ENCODE data around the gene SLC8A1.

The SLC8A1 gene

DNA sequence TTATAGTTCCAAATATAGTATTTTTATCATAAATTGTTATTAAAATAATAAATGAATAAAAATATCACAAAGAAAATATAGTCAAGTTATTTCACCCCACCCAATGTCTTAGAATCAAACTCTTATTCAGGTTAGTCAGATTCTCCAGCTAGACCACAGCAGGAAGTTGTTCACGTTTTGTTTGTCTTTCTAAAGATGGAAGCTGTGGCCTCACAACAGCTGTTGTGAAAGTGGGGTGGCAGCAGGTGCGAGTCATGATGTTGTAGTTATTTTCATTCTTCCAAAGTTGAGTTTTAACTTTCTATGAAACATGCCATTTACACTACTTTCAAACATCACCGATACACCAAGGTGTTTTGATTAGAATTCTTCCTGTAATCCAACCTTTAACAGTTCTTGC is 272.9 kb downstream of the SLC8A1 start:
- no peak for DNase-seq

DNA sequence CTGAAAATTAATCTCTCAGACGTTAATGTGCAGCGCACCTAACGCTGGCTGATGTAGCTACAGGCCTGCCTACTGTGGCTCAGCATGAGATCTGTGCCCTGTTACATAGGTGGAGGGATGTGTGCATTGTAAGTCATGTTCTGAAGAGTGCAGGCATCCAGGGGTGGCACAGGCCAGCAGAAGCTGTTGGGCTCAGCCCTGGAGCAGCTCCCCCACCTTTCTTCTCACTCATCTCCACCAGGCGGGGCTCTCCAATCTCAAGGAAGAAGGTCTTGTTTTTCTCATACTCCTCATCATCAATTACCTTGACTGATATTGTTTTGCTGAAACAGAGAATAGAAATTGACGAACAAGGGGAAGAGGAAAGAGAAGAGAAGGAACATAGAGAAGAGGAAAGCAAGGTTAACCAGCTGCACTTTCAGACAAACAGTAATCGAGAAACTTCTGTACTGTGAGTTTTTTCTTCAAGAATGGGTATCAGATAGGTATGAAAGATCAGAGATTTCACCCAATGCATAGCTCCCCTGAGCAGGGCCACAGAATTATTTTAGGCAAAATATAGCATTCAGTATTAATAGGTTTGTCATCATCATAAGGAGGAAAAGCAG is 273.6 kb downstream of the SLC8A1 start:
- no peak for DNase-seq

DNA sequence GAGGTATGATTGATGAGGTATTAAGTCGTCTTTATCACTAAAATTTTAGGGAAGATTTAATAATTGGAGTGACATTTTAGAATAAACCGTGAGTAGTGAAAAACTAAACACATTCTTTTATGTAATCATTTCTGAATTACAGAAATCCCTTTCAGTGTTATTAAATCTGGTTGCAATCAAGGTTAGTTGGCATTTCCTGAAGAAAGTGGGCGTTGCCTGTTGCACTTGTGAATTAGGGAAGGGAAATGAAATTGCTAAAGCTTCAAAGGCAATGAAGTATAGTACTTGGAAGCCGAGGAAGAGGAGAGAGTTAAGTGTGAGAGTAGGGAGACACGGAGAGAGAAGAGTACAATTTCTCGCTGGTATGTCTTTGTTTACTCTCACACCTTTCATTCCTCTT is 274.5 kb downstream of the SLC8A1 start:
- no peak for DNase-seq

DNA sequence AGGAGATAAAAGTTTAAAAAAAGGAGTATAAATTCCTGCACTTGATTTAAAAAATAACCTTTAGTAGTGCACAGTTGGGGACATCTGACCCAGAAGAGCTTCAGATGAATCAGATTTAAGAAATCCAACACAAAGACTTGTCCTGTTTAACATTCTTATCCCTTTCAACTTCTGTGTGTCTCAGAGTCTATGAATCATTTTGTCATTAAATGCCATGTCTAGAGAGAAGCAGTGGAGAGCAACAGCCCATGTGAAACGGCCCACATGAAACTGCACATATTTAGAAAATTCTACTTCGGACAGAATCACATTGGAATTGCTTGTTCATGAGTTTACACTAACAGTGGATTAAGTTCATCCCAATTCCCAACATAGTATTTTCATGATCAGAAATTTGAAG is 278.6 kb downstream of the SLC8A1 start:
- no peak for DNase-seq

DNA sequence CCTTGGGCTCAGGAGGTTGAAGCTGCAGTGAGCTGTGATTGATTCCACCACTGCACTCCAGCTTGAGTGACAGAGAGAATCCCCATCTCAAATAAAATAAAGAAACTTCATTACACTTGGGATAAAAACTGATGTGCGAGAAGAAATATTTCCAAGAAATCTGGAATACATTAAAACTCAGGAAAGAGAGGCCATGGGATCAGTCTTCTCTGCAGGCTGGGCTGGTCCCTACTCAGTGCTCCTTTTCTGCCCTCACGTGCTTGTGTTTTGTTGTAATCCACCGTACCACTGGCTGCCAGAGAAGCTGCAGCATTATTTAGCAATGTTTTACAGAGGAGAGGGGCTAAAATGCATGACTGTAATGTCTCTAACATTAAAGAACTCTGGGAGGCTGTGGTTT is 282.0 kb downstream of the SLC8A1 start:
- no peak for DNase-seq

DNA sequence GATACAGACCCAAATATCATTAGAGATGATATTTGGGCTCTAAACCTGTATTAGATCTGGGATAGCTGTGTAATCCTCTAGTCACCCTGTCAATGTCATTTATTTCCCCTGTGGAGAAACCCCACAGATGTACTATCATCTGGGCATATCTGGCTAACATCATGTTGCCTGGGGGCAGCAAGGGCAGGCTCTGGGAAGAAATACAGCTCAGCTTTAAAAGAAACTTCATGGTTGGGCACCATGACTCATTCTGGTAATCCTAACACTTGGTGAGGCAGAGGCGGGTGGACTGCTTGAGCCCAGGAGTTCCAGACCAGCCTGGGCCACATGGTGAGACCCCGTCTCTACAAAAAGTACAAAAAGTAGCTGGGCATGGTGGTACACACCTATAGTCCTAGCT is 282.5 kb downstream of the SLC8A1 start:
- no peak for DNase-seq

DNA sequence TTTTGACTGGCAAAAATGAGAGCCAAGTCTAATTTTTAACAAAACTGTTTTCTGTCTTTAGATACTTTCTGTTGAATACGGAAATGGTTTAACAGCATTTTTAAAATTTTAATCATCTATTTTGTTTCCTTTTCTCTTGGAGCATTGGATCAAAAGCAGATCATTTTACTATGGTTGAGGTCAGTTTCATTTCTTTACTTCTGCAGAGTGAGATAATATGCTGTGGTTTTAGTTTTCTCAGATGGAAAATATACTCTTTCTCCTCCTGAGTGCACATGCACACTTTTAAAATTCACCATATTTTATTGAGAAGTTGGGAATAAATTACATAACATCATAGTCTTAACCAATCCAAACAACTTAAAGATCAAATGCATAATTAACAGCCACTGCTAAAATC is 283.3 kb downstream of the SLC8A1 start:
- no peak for DNase-seq

DNA sequence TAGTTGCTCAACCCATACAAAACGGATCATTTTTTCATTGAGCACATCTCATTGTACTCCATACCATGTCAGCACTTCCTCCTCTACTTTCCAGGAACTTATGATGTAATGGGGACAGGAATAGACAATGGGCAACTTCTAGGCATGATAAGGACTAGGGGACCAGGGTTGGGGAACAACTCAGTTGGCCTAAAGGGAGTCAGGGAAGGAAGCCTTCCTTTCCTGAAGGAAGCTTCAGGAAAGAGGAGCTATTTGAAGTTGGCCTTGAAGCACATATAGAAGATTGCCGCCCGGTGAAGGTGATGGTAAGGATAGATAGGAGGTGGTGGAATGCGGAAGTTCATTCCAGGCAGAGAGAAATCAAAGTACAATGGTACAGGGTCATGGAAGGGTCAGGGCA is 283.9 kb downstream of the SLC8A1 start:
- no peak for DNase-seq

DNA sequence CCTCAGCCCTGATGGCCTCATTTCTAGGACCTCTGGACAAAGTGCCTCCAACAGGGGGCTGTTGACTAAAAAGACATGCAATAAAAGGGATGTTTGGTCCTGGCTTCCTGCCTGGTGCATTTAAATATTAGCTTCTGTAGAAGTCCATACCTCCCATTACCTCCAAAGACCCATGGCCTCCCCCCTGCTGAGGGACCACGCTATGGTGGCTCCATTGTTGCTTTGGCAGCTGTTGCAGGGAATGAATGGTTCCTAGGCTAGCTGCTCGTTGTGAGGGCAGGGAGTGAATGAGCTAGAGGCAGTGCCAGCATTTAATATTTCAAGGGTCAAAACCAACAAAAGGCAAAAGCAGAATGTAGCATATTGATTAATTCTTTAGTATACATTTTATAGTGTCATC is 285.9 kb downstream of the SLC8A1 start:
- no peak for DNase-seq

DNA sequence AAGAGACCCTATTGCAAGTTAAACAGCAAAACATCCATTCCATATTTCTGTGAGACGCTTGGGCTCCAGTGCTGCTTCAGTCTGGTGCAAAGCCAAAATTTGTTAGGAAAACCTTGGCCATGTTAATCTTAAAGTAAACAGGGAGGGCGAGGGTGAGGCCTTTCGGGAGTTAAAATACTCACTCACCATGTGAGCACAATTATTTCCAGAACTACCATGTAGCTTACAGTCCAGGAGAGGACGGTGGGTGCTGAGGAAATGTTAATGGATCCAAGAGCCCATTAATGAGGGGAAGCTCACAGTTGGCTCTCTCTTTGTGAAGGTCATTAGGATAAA is 286.4 kb downstream of the SLC8A1 start:
- no peak for DNase-seq

DNA sequence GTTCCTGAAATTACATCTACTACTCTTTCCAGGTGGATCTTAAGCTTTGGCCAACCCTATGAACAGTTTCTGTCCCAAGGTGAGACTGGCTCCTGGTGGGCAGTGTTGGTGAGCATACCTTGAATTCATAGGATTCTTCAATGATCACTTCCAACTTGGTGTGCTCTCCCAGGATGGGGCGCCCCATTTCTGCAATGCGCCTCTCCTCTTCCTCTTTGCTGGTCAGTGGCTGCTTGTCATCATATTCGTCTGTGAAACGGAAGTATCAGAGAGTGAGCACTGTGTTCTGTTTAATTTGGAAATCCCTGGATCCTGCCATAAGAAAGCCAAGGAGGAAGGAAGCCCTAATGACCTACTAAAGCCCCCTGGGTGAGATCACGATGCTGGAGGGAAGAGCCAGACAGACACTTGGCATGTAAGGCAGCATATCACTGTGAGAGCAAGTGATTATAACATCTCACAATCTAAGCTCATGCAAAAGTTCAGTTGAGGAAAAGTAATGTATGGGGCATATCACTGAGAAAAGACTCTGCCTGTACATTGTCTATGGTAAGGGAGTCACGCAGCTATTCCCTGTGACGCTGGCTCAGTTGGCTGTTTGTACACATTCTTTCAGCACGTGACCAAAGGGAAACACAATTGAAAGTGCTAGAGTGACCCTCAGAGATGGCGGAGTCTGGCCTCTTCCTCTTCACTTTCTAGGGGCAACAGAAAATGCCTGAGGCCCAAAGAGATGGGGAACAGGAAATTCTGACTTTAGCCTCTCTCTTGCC is 287.0 kb downstream of the SLC8A1 start:
- DNase-seq = no peak

DNA sequence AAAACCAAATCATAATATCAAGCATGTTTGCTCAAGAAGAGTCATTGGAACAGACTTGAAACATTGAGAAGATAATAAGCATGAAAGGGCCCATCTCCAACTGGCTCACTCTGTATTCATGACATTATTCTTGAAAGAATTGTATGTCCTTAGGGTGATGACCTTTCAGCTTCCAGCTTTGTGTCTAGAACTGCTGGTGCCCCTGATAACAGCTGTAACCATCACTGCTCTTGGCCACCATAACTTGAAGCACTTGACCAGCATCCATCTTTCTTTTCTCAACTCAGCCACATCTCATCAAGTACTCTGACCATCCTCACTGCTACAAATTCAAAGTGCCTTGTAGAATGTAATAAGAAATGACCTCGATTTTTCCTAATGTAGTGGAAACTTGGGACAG is 289.9 kb downstream of the SLC8A1 start:
- DNase-seq = no peak

DNA sequence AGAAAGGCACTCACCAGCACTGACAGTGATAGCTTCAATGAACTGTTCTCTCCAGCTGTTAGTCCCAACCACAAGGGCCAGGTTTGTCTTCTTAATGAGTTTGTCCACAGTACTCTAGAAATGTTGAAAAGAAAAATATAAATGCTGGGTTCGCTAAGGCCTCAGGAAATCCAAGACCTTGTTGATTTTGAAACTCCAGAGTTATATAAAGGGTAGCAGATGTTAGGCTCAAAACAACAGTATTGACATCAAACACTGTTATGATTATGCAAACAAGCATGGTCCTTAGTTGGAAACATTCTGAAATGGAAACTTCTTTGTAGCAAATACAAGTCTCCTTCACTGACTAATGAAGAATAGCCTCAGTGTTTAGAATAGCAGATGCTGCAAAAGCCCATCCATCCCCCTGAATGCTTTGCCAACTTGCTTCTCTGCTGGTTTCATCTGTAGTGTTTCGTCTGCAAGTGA is 291.1 kb downstream of the SLC8A1 start:
- no peak for DNase-seq

DNA sequence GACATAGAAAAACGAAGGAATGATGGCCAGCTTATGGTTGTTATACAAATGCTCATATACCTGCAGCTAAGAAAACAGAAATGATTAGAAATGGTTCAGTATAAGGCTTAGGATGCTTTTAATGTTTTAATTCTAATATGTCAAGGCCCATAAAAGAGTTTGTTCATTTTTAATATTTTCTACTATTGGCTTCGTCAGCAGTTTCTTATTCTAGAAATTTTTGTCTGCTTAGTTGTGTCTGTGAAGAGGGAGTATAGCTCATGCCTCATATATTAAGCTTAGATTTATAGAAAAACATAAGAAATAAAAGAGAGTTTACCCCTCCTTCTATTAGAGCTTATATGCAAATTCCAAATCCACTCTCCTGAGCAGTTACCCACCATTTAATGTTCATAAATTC is 292.6 kb downstream of the SLC8A1 start:
- no peak for DNase-seq

DNA sequence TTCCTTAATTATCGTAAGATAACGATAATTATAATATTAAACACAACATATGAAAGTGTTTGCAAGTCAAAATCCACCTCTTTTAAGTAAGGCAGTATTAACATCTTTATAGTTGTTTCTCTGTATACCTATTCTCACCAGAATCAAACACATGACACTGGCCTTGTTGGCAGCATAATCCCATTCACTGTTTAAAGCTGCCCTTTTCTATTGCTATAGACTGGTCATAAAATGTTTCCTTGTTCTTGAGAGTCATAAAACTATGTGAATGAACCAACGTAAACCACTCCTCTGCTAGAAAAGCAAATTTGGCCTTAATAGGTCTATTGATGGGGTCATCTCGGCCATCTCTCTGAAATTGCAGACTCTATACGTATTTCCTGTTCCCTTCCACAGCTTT is 293.1 kb downstream of the SLC8A1 start:
- DNase-seq = no peak

DNA sequence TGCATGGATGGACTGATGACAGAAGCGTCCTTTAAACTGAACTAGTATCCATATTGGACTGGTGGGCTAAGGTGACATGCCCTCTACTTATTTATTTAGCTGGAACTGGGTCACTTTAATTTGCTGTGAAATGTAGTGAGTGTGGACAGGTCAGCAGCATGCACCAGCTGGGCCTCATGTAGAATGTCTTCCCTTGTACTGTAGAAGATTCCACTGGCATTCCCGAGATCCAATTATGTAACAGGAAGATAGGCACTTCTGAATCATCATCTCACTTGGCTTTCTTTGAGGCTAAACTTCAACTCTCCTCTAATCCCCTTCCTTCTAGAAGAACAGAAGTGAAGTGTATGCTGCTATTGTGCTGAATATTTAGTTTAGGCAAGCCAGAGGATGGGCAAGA is 296.2 kb downstream of the SLC8A1 start:
- DNase-seq = no peak

DNA sequence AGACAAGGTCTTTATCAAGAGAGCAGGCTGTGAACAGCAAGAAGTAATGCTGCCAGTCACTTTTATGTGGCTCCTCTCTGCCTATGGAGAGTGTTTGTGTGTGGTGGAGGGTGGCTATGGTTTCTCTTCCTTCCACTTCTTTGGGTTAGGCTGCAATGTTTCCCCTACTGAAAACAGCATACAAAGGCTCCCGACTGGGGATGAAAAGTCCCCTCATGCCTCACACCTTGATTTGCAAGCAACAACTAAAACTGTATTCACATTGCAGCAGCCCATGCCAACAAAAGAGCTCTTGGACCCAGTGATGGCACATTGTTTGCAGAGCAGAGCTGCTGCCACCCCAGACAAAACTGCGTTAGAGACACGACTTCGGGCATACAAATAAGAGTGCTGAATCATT is 301.6 kb downstream of the SLC8A1 start:
- DNase-seq = no peak

DNA sequence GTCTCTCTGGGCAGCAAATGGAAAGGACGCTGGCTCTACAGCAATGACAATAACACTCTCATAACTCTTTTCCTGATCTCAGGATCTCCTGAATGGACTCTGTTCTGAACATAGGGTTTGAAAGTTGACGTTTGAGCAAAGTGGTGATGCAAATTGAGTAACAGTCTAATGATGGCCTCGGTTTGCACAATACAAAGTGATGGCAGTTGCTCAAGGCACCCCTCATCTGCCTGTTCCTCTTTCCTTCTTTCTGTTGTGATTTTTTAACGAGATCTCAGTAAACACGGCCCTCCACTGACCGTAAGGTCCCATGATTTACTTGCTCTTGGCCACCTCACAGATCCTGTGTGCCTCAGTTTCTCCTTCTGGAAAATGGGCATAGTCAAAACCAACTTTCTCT is 303.6 kb downstream of the SLC8A1 start:
- DNase-seq = no peak

DNA sequence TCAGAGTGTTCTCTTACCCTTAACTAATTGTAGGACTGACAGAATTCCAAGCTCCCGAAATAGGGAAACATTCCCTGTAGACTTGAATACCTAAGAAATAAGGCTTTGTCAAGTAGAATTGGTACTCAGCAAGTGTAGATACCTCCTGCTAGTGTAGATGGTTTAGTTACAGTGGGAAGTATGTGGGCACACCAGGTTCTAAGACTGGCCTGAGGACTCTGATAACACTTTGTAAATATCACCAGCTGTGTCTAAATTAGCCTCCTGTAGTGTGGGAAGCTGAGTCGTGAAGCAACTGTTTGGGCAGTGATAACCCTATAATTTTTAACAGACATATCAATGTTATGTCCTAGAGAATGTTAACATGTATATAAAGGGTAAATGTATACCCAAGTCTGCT is 304.5 kb downstream of the SLC8A1 start:
- no peak for DNase-seq

DNA sequence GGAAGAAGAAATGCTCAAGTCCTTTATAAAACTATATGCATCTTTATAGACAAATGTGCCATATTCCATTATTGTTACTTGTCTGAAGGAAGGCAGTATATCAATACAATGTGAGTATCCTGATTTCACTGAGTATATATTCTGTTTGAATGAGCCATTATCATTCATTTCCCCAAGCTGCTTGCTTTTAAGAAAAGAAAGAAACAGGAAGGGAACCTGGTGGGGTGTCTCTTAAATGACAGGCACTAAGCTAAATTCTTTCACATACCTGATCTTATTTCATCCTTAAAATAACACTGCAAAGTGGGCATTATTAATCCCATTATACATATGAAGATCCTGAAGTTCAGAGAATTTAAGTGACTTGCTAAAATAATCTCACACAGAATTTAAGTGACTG is 307.9 kb downstream of the SLC8A1 start:
- DNase-seq = no peak

DNA sequence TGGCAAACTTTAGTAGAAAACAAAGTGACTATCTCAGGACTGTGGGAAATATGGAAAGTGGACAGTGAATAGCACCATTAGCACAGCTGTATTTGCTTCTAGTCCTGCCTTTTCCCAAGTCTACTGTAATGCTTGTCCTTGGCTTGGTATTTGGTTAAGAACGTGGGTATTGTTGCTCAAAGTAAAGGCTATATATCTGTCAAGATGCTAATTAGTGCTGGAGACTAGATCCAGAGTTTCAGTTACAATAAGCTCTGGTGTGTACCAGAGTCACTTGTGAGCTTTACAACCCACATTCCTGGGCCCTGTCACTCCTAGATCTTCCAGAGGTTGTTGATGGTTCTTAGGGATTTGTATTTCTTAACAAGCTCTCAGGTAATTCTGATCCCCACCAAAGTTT is 313.6 kb downstream of the SLC8A1 start:
- DNase-seq = no peak

DNA sequence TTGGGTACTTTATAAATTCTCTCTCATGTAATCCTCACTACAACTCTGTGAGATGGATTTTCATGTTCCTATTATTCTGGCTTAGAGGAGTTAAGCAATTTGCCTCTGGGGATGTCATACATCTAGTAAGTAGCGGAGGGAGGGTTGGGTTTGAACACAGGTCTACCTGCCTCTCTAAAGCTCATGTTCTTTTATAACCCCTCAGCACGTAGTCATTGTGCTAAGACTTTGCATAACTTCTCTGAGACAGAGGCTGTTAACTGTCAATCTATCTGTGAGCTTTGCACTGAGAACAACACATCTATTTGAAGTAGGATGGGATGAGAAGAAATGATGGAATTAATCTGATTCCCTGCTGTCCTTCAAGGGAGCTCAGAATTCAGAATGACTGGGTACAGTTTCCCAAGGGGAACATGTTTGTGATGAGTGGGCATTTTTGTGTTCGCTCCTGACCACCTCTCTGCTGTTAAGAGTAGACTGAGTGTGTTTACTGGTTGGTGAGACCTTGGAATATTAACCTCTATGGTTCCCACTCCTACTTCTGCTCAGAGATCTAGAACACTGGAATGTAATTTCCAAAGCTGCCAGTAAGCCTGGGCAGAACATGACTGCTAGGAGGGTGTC is 320.7 kb downstream of the SLC8A1 start:
- no peak for DNase-seq

DNA sequence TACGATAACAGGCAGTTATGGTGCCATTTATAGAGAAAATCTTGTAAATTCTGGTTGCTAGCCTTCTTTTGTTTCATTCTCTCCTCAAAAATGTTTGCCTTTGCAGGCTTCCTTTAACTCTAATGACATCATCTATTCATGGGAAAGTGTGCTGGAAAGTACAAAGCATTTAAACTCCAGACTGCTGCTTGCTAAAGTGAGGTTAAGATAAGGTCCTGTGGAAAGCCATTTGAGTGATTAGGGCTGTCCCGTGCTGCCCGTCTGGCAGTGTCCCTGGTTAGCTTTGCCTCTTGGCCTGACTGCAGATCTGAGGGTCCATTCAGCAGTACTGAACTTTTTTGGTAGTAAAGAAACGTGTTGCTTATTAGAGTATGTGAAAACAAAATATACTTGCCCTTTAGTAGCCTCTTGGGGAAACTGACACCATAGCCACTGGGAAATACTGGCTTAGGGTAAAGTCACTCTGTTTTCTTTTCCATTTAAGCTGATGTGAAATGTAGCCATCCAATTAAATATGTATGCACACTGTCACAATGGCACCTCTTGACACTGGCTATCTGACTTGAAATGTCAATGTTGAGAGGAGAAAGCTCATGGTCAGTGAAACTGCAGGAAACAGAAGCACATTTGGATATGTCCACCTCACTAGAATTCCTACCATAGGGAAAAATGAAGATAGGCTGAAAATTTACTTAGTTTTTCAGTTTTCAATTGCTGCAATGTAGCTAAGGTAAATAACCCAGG is 321.5 kb downstream of the SLC8A1 start:
- no peak for DNase-seq

DNA sequence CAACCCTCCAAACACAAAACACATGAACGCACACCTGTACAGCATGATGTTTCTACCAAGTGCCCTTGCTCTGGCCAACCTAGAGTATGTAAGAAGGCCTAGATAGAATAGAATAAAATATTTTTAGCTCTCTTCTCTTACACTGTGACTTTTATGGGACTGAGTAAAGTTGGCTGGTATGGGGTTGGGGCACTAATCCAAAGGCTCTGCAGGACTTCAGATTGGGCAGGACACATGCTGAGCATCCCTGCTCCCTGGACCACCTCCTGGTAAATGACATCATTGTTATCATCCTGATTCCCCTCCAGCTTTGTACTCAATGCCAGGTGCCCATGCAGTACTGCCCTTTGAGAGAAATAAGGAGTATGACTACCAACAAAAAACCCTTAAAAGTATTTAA is 322.2 kb downstream of the SLC8A1 start:
- no peak for DNase-seq

Data from NCI-H524 treated with DMSO at 0.1 percent for 48 hours (cell line).